Suprapubic skin (tissue), 4 donors: ENCODE results near the gene SHQ1. TPM values are rescaled to one million over a fixed set of nuclear protein-coding genes. Genes with fewer than 3 reads are reported as not detected.

Experiments used
- DNase-seq, 2 donors: peaks; one replicate each; pipeline ENCODE4 v3.0.0-alpha.2; 2019; ENCODE audit warnings: low spot score in 2 of 2
- H3K27ac ChIP-seq: fragments of 200-600 bp; sonication (generic); one replicate; pipeline ENCODE4 v1.5.1; 2019
- H3K27me3 ChIP-seq: fragments of 200-600 bp; sonication (generic); one replicate; pipeline ENCODE4 v1.5.1; 2019
- H3K36me3 ChIP-seq: fragments of 200-600 bp; sonication (generic); one replicate; pipeline ENCODE4 v1.5.1; 2019
- H3K4me1 ChIP-seq: fragments of 200-600 bp; sonication (generic); one replicate; pipeline ENCODE4 v1.5.1; 2019
- H3K4me3 ChIP-seq: fragments of 200-600 bp; sonication (generic); one replicate; pipeline ENCODE4 v1.5.1; 2019; ENCODE audit warnings: mild to moderate bottlenecking
- H3K9me3 ChIP-seq: fragments of 200-600 bp; sonication (generic); one replicate; pipeline ENCODE4 v1.5.1; 2019
- CTCF ChIP-seq, 2 donors: fragments of 200-600 bp in 1 of 2; fragments of 450-650 bp in 1 of 2; sonication (generic) in 1 of 2; IDR thresholded peaks; one replicate each; pipeline ENCODE4 v1.5.1; 2016 to 2019; ENCODE audit warnings: antibody characterized with exemption in 2 of 2, mild to moderate bottlenecking in 1 of 2, moderate library complexity in 1 of 2
- EP300 ChIP-seq: sonication (generic); formaldehyde crosslinking; IDR thresholded peaks from one replicate; pipeline ENCODE4 v1.6.1; 2017; ENCODE audit warnings: antibody characterized with exemption
- POLR2A ChIP-seq, 2 donors: fragments of 450-650 bp; IDR thresholded peaks; one replicate each; pipeline ENCODE4 v1.6.1; 2017; ENCODE audit warnings: antibody characterized with exemption in 2 of 2, mild to moderate bottlenecking in 2 of 2, moderate library complexity in 2 of 2
- POLR2AphosphoS5 ChIP-seq, 3 donors: sonication (generic); formaldehyde crosslinking; IDR thresholded peaks; one replicate each; pipeline ENCODE4 v1.6.1; 2017; ENCODE audit warnings: antibody characterized with exemption in 3 of 3
- WGBS: methylation state at CpG from one replicate; pipeline ENCODE4 v1.1.5; 2018; 5-methylcytosine and 5-hydroxymethylcytosine counted together
- total RNA-seq, 4 donors: library from RNA; depleted of rRNA; stranded (reverse); fragments of >200 nt; gene quantifications; one replicate each; pipeline ENCODE4 v1.1.0, GENCODE V29; 2016

SHQ1 gene
- total RNA-seq, 4 donors from 2014 or later = 8.7 to 26.1 (median 13.5) TPM

DNA sequence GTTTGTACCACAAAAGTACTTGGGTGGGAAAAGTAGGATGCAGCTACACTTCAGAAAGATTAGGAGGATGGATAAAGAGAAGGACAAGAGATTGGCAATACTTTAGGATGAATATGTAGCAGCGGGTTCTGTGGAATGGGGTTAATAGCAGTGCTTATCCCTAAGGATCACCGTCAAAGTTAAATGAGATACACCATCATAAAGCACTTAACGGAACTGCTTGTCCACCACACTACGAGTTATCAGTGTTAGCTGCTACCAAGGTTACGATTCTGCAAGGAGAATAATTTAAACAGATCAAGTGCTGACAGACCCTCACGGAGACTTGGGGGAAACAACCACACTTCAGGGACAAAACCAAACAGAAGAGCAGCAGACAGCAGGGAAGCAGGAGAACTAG is 963 bp downstream of the SHQ1 start:
- Histone ChIP-seq H3K4me3 (peak overlapping the region; percentile 90), H3K36me3 (peaks cover under 1% of the 10 kb centered on the region), H3K9me3 (no peaks in the 10 kb centered on the region), H3K27ac (peak overlapping the region; percentile 83), H3K27me3 (no peaks in the 10 kb centered on the region), H3K4me1 (peaks cover 27% of the 10 kb centered on the region)
- WGBS = 12% methylated on average over 6 of the region's 6 CpGs
- TF ChIP-seq POLR2AphosphoS5 (IDR thresholded peaks at IDR 0.05) (no peak), POLR2A (IDR thresholded peaks at IDR 0.05) (no peak), CTCF (IDR thresholded peaks at IDR 0.05) (no peak), EP300 (no peak)
- no peak for DNase-seq

DNA sequence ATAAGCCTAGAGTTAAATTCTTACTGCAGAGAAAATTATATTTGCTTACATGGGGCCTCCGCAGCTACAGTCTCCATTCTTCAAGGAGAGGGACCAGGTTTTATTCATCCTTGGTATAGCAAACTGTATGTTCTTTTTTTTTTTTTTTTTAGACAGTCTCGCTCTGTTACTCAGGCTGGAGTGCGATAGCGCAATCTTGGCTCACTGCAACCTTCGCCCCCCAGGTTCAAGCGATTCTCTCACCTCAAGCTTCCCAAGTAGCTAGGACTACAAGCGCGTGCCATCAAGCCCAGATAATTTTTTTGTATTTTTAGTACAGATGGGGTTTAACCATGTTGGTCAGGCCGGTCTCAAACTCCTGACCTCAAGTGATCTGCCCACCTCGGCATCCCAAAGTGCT is 2.1 kb downstream of the SHQ1 start:
- 94% methylated on average over 10 of the region's 10 CpGs for WGBS
- DNase-seq = no peak
- Histone ChIP-seq H3K36me3 (peaks cover 11% of the 10 kb centered on the region), H3K4me3 (no peak overlapping the region), H3K4me1 (peaks cover 27% of the 10 kb centered on the region), H3K9me3 (no peaks in the 10 kb centered on the region), H3K27ac (no peak overlapping the region), H3K27me3 (no peaks in the 10 kb centered on the region)
- no peak for TF ChIP-seq POLR2AphosphoS5 (IDR thresholded peaks at IDR 0.05)
- TF ChIP-seq CTCF (IDR thresholded peaks at IDR 0.05) = no peak
- no peak for TF ChIP-seq EP300
- TF ChIP-seq POLR2A (IDR thresholded peaks at IDR 0.05) = no peak

- TF ChIP-seq CTCF (IDR thresholded peaks at IDR 0.05) = no peak
- TF ChIP-seq POLR2AphosphoS5 (IDR thresholded peaks at IDR 0.05) = no peak
- no peak for TF ChIP-seq EP300
- TF ChIP-seq POLR2A (IDR thresholded peaks at IDR 0.05) = no peak
- no peak overlapping the region for H3K27ac ChIP-seq
- no peak for DNase-seq
- H3K4me1 ChIP-seq = peaks cover 27% of the 10 kb centered on the region
- H3K27me3 ChIP-seq = no peaks in the 10 kb centered on the region
- peaks cover 27% of the 10 kb centered on the region for H3K36me3 ChIP-seq
- no peak overlapping the region for H3K4me3 ChIP-seq
- WGBS = 93% methylated on average over 1 of the region's 1 CpG
- no peaks in the 10 kb centered on the region for H3K9me3 ChIP-seq
Measured at GRCh38 chr3:72844436-72844993, 3.7 kb downstream of the SHQ1 start.

DNA sequence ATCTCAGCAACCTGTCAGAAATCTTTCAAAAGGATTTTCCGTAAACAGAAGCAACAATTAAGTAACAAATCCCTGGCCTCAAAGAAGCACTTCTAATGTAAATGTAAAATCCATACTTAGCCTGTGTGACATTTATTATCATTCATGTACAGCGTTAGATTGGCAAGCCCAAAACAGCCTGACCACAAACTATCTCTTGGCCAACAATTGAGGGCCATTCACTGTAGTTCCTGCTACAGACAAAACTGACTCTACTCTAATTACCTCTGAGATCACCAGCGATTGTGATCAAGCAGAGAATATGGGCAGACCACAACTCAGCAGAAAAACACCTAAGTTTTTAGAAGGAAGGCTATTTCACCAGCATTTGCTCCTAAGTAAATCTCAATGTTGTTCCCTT is 9.2 kb downstream of the SHQ1 start:
- TF ChIP-seq EP300 (no peak), POLR2A (IDR thresholded peaks at IDR 0.05) (no peak), CTCF (IDR thresholded peaks at IDR 0.05) (no peak), POLR2AphosphoS5 (IDR thresholded peaks at IDR 0.05) (no peak)
- Histone ChIP-seq H3K27ac (no peak overlapping the region), H3K36me3 (peaks cover 48% of the 10 kb centered on the region), H3K4me3 (no peak overlapping the region), H3K4me1 (peaks cover 6% of the 10 kb centered on the region), H3K9me3 (no peaks in the 10 kb centered on the region), H3K27me3 (no peaks in the 10 kb centered on the region)
- WGBS = 85% methylated on average over 3 of the region's 3 CpGs
- no peak for DNase-seq

- TF ChIP-seq POLR2AphosphoS5 (IDR thresholded peaks at IDR 0.05) (no peak), POLR2A (IDR thresholded peaks at IDR 0.05) (no peak), CTCF (IDR thresholded peaks at IDR 0.05) (no peak), EP300 (no peak)
- 40% methylated on average over 3 of the region's 3 CpGs for WGBS
- DNase-seq = peak in 1 of 2 donors; percentile 72
- Histone ChIP-seq H3K27ac (no peak overlapping the region), H3K27me3 (no peaks in the 10 kb centered on the region), H3K9me3 (no peaks in the 10 kb centered on the region), H3K4me1 (peaks cover 6% of the 10 kb centered on the region), H3K36me3 (peaks cover 49% of the 10 kb centered on the region), H3K4me3 (no peak overlapping the region)
Measured at GRCh38 chr3:72836923-72837322, 11.3 kb downstream of the SHQ1 start.
